ENCODE measurements around the gene RPS3A. TPM values are rescaled to one million over a fixed set of nuclear protein-coding genes. Genes with fewer than 3 reads are reported as not detected.

Gene RPS3A
- total and polyA plus RNA-seq, 2 of the 13 experiments (the other 11 are each of a cell fraction or from before 2014, with no cell fraction given), result 3,332 to 3,626 TPM

GRCh38 chr4:151099229-151099975 is at the start of gene RPS3A (continued):
- TF ChIP-seq RERE (CRISPR knock-in tag; IDR thresholded peaks at IDR 0.05; ENCODE audit: low read depth), result 0 out of 2 replicates have a peak, but pooled peaks have one; percentile 14
- peak; percentile 99 for TF ChIP-seq MYC (CRISPR knock-in tag; IDR thresholded peaks at IDR 0.05; ENCODE audit: borderline replicate concordance)
- peak; percentile 85; the same call in 1 of the 2 replicates for TF ChIP-seq ATF6 (CRISPR knock-in tag; conservative IDR thresholded peaks at IDR 0.05)
- TF ChIP-seq ZNF503 (CRISPR knock-in tag; IDR thresholded peaks at IDR 0.05), result peak; percentile 41; the same call in 1 of the 2 replicates
- TF ChIP-seq ZZZ3 (CRISPR knock-in tag; IDR thresholded peaks at IDR 0.05; ENCODE audit: borderline replicate concordance), result peak; percentile 100; the same call in 1 of the 2 replicates
- TF ChIP-seq ZNF609 (CRISPR knock-in tag; IDR thresholded peaks at IDR 0.05; ENCODE audit: borderline replicate concordance), result peak; percentile 77; the same call in 1 of the 2 replicates
- peak; percentile 99 for TF ChIP-seq ZFX (CRISPR knock-in tag; IDR thresholded peaks at IDR 0.05; ENCODE audit: low read depth)
- no peak for TF ChIP-seq RAD51 (IDR thresholded peaks at IDR 0.05; ENCODE audit: borderline replicate concordance)
- TF ChIP-seq THAP7 (CRISPR knock-in tag; IDR thresholded peaks at IDR 0.05), result no peak; the same call in 1 of the 2 replicates
- TF ChIP-seq MIXL1 (CRISPR knock-in tag; IDR thresholded peaks at IDR 0.05), result peak; percentile 59; the same call in 1 of the 2 replicates
- TF ChIP-seq IRF1 (CRISPR knock-in tag; IDR thresholded peaks at IDR 0.05; ENCODE audit: low read depth), result no peak
